ENCODE measurements around the gene FGGY.
"Not testable (repeated sequence)": the region's sequence is repeated elsewhere in the genome, so short reads cannot be mapped to it uniquely, and the experiment has no call there.

The FGGY gene

GRCh38 chr1:59703918-59704378, 407.1 kb downstream of the FGGY start:
- no peak for DNase-seq (ENCODE audit: low read depth)

- no peak for DNase-seq (ENCODE audit: low read depth)
Observed at GRCh38 chr1:59704716-59705115, 407.8 kb downstream of the FGGY start.

GRCh38 chr1:59705466-59706302, 408.8 kb downstream of the FGGY start:
- no peak for DNase-seq (ENCODE audit: low read depth)

- no peak for DNase-seq (ENCODE audit: low read depth)
Observed at GRCh38 chr1:59706303-59706599, 409.4 kb downstream of the FGGY start.

GRCh38 chr1:59707178-59707791, 410.4 kb downstream of the FGGY start:
- no peak for DNase-seq (ENCODE audit: low read depth)

GRCh38 chr1:59709333-59709732, 412.4 kb downstream of the FGGY start:
- no peak for DNase-seq (ENCODE audit: low read depth)

GRCh38 chr1:59710920-59711319, 414.0 kb downstream of the FGGY start:
- DNase-seq (ENCODE audit: low read depth) = not testable (repeated sequence)

GRCh38 chr1:59714219-59714618, 417.3 kb downstream of the FGGY start:
- DNase-seq (ENCODE audit: low read depth) = no peak

GRCh38 chr1:59714966-59715365, 418.1 kb downstream of the FGGY start:
- no peak for DNase-seq (ENCODE audit: low read depth)

GRCh38 chr1:59716832-59717231, 419.9 kb downstream of the FGGY start:
- DNase-seq (ENCODE audit: low read depth) = no peak

GRCh38 chr1:59718064-59718988, 421.4 kb downstream of the FGGY start:
- no peak for DNase-seq (ENCODE audit: low read depth)

GRCh38 chr1:59718989-59719360, 422.1 kb downstream of the FGGY start:
- no peak for DNase-seq (ENCODE audit: low read depth)

- DNase-seq (ENCODE audit: low read depth) = no peak
Observed at GRCh38 chr1:59720326-59721115, 423.6 kb downstream of the FGGY start.

- DNase-seq (ENCODE audit: low read depth) = no peak
Observed at GRCh38 chr1:59730302-59730701, 433.4 kb downstream of the FGGY start.

GRCh38 chr1:59730759-59731478, 434.0 kb downstream of the FGGY start:
- DNase-seq (ENCODE audit: low read depth) = no peak

- DNase-seq (ENCODE audit: low read depth) = no peak
Observed at GRCh38 chr1:59731591-59731990, 434.7 kb downstream of the FGGY start.

- no peak for DNase-seq (ENCODE audit: low read depth)
Observed at GRCh38 chr1:59732214-59732955, 435.5 kb downstream of the FGGY start.

GRCh38 chr1:59733443-59734141, 436.7 kb downstream of the FGGY start:
- no peak for DNase-seq (ENCODE audit: low read depth)

GRCh38 chr1:59735927-59736326, 439.0 kb downstream of the FGGY start:
- not testable (repeated sequence) for DNase-seq (ENCODE audit: low read depth)

- DNase-seq (ENCODE audit: low read depth) = no peak
Observed at GRCh38 chr1:59736744-59737143, 439.9 kb downstream of the FGGY start.

Data from stimulated activated CD8-positive, alpha-beta memory T cell treated with anti-CD3 and anti-CD28 coated beads, Interleukin-12 subunit alpha, Interleukin-12 subunit beta, amount 100 ng/mL, for 4 hours (primary cell).